HG03064 (cell line): ENCODE data around the gene EHD3.

Experiments used
- ATAC-seq: cut with Tn5 transposase; IDR thresholded peaks from one replicate; pipeline ENCODE4 v1.9.1; 2021; ENCODE audit warnings: low read depth; ENCODE audit not compliant: unreplicated experiment

EHD3 gene

DNA sequence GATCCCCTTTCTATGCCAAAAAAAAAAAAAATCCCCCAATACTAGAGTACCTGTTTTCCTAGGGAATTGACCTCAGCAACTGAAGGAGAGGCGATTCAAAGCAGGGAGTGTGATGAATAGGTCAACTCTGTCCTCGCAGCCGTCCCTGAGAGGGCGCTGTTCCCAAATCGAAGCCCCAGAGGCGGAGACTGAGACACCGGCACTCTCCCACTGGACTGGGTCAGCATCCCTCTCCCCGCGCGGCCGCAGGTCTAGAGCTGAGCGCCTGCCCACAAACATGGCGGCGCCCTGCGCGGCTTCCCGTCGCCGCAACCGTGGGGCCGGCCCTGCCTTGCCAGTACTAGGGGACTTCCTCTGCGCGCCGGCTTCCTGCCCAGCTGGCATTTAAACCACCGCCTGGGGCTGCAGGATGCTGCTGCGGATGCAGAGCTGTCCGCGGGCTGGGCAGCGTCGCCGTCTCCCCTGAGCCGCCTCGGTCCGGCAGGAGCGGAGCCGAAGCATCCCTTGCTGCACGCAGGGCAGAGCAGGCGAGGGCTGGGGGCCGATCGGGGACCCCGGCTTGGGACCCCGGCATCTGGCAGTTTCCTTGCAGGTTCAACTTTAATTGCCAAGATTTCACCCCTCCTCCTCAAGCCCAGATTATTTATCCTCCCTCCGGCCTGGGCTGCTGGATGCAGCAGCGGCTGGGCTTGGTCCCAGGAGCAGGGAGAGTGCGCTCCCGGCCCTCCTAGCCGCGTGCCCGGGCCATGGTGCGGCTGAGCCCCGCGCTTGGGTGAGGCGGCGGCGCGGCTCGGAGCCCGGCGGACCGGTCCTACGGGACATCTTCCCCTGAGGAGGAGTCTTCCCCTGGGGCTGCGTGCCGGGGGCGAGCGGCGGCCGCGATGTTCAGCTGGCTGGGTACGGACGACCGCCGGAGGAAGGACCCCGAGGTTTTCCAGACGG, at the start of gene EHD3:
Gene EHD3 (plus strand): TSS at position 412 of the 942 bp plus-strand sequence. CDS start 470 bp downstream, at position 882.
- ATAC-seq, result peak; percentile 85

GRCh38 chr2:31187166-31187565, 46.8 kb upstream of the EHD3 start:
- no peak for ATAC-seq

DNA sequence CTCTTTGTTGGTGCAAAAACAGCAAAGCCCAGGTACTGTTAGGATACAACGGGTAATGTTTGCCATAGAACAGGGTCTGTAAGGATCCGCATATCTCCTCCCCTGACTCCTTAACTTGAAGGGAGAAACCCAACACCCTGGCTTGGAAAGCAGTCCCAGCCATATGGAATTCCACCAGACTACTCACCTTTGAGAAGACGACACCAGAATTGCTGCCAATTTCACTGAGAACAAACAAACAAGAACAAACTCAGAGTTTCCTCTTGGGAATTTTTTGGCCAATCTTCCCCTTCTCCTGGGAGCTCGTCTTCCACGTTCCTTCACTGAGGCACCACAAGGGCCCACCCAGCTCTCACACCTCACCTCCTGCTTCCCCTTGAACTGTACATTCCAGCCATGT, 45.8 kb upstream of the EHD3 start:
- no peak for ATAC-seq

DNA sequence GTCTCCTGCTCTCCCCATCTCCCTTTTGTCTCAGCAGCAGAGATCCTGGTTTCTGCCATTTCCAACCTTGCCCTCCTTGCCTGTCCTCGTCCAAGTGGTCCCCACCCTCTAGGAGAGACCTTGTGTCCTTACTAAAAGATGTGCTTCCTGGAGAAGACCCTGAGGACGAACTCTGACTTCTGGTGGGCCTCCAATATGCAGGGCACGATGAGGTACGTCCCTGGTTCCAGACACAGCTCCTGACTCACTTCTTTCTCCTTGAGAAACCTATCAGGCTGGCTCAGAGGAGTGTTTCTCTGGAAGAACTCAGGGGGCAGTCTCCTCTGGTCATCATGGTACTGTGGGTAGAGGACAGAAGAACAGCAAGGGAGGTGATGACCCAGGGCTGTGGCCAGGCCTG, 44.8 kb upstream of the EHD3 start:
- ATAC-seq, result no peak

GRCh38 chr2:31190188-31190587, 43.8 kb upstream of the EHD3 start:
- no peak for ATAC-seq

DNA sequence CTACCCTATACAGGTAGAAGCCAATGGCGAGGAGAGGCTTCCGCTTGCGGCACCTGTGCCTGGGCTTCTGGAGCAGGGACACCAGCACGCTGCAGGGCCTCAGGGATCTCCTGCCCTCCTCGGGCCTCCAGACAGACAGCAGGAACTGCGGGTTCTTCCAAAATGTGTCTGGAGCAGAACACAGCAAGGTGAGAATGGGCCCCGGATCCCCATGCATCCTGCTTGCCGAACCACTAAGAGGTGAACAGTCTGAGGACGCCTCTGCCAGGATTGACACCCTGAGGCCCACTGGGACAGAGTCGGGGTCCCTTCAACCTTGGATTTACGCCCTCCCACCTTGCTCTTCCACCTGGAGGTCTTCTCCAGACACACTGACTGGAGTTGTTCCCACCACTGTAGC, 42.0 kb upstream of the EHD3 start:
- ATAC-seq, result no peak

DNA sequence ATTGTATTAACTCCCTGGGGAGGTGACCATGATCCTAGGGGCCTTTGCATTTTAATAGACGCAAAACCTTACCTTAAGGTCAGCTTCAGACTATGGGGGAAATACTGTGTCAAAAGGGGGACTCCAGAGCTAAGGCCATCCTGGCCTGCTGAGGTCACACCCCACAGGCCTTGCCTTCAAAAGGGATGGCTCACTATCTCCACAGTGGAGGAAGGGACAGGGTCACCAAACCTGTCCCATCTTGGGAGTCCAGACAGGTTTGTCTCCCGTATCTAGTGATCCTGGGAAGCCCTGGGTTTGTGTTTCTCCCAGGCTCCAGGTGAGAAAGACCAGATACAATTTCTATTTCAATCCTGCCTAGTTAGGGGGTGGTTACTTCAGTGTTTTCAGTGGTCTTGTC, 41.6 kb upstream of the EHD3 start:
- ATAC-seq, result no peak

GRCh38 chr2:31192851-31193392, 41.0 kb upstream of the EHD3 start:
- ATAC-seq, result no peak

- ATAC-seq, result no peak
Observed at GRCh38 chr2:31193806-31194205, 40.1 kb upstream of the EHD3 start.

- no peak for ATAC-seq
Observed at GRCh38 chr2:31196622-31197021, 37.3 kb upstream of the EHD3 start.

DNA sequence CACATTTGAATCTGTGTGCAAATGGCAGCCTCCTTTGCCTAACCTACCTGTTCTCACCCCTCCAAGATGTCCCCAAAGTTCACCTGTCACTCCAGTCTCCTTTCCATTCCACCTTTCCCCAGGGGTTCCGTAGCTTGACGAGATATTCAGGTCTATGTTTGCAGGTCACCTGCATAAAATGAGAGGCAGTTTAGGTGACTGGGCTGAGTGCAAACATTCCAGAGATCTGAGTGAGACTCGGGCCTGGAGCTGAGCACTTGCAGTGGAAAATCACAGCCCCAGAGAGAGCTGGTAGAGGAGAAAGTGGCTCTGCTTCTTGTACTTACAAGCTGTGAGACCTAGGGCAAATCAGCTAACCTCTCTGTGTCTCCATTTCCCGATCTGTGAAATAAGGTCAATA, 36.8 kb upstream of the EHD3 start:
- ATAC-seq, result no peak

- no peak for ATAC-seq
Observed at GRCh38 chr2:31197669-31198068, 36.3 kb upstream of the EHD3 start.

DNA sequence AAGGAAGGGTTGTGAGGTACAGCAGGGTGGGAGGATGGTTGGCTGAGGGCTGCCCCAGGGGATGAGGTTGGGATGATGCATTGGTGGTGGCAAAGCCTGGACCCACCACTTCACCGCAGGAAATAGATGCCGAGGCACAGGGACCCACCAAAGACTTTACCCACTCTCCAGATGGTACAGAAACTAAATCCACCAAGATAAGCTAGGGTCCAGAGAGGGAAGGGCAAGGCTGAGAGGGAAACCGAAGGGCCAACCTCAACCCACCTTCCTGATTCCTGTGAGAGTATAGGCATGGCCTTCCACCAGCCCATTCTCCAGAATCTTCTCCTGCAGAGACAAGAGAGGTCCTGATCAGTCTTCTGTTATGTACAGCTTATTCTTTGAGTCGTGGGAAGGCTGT, 34.7 kb upstream of the EHD3 start:
- no peak for ATAC-seq

- ATAC-seq, result no peak
Observed at GRCh38 chr2:31200972-31201371, 33.0 kb upstream of the EHD3 start.

GRCh38 chr2:31202041-31202440, 31.9 kb upstream of the EHD3 start:
- ATAC-seq, result no peak

DNA sequence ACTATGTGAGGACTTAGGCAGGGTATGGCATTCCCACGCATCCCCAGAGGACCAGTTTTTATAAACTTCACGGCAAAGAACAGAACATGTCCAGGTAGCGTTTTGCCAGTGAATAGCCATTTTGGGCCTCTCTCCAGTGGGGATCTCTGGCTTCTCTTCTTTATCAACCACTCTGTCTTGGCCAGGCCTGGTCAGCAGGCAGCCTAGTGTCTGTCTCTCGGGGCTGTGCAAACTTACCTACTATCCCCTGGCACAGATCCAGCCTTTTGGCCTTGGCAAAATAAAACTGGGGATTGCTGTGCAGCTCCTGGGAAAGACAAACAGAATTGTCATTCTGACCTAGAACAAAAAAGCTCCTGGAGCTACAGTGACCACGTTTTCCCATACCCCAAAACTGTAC, 31.1 kb upstream of the EHD3 start:
- ATAC-seq, result no peak

- no peak for ATAC-seq
Observed at GRCh38 chr2:31203916-31204315, 30.0 kb upstream of the EHD3 start.

DNA sequence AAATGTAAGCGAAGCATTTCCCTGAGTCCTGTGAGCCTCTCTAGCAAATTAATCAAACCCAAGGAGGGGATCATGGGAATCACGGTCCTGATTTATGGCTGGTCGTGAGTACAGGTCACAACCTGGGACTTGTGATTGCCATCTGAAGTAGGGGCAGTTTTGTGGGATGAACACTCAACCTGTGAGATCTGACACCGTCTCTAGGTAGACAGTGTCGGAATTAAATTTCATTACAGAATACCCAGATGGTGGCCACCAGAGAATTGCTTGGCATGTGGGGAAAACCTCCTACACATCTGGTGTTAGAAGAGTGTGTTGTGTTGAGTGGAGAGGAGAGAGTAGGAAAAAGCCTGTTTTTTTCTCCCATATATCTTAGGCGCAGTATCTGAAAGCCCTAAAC, 29.2 kb upstream of the EHD3 start:
- no peak for ATAC-seq

- no peak for ATAC-seq
Observed at GRCh38 chr2:31205186-31205585, 28.8 kb upstream of the EHD3 start.

- ATAC-seq, result no peak
Observed at GRCh38 chr2:31205613-31206012, 28.3 kb upstream of the EHD3 start.

DNA sequence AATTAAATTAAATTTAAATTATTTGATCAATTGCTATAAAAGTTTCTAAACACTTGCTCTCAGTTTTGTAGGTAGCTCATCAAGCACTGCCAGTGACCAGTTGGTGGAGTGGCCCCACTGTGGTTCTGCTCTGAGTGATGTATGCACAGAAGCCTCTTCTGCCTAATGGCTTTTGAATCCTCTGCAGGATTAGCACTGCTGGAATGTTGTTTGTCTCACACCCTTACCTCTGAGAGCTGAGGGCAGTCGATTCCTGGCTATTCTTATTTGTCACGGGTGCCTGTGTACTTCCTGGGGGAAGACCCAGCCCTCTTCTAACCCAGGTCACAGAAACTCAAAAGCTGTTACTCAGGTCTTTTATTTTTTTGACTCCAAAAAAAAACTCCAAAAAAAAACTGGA, 26.2 kb upstream of the EHD3 start:
- no peak for ATAC-seq

GRCh38 chr2:31208240-31208639, 25.7 kb upstream of the EHD3 start:
- ATAC-seq, result no peak
